Dedifferentiated amniotic fluid mesenchymal stem cell (primary cell): ENCODE results near the gene HJV.
A peak's percentile ranks its signal among the peaks of the same experiment; 100 is the strongest.

ENCODE experiments used
- DNase-seq: peaks from one replicate; pipeline ENCODE4 v3.0.0-alpha.2; 2016; ENCODE audit errors: extremely low spot score

Gene HJV

GRCh38 chr1:146022403-146023127 is 1.0 kb upstream of the HJV start:
- DNase-seq = no peak

- DNase-seq = no peak
These were observed 487 bp downstream of the HJV start for GRCh38 chr1:146021050-146021445.

- DNase-seq = no peak
These were observed 1.2 kb downstream of the HJV start for GRCh38 chr1:146020058-146021049.

- no peak for DNase-seq
These were observed 2.1 kb downstream of the HJV start for GRCh38 chr1:146019231-146020057.

GRCh38 chr1:146016891-146017290 is 4.6 kb downstream of the HJV start:
- no peak for DNase-seq

- DNase-seq = no peak
These were observed 8.0 kb downstream of the HJV start for GRCh38 chr1:146013559-146013922.

GRCh38 chr1:146012703-146013558 is 8.6 kb downstream of the HJV start:
- DNase-seq = peak; percentile 88

- no peak for DNase-seq
These were observed 11.3 kb downstream of the HJV start for GRCh38 chr1:146010126-146010738.

GRCh38 chr1:146007489-146008133 is 13.9 kb downstream of the HJV start:
- DNase-seq = no peak

GRCh38 chr1:146001709-146002108 is 19.8 kb downstream of the HJV start:
- no peak for DNase-seq

- no peak for DNase-seq
These were observed 22.1 kb downstream of the HJV start for GRCh38 chr1:145999321-146000024.

- DNase-seq = no peak
These were observed 23.9 kb downstream of the HJV start for GRCh38 chr1:145997718-145998023.

- DNase-seq = no peak
These were observed 24.4 kb downstream of the HJV start for GRCh38 chr1:145997016-145997717.

GRCh38 chr1:145996433-145997015 is 25.0 kb downstream of the HJV start, which contains the start of gene TXNIP:
Gene TXNIP (minus strand): TSS chr1:145996579. CDS start chr1:145996266, 313 bp downstream.
- peak; percentile 98 for DNase-seq

- DNase-seq = no peak
These were observed 25.5 kb downstream of the HJV start for GRCh38 chr1:145995964-145996432.

- DNase-seq = no peak
These were observed 26.2 kb downstream of the HJV start for GRCh38 chr1:145995148-145995881.

GRCh38 chr1:145994391-145995120 is 27.0 kb downstream of the HJV start:
- DNase-seq = no peak
